SK-N-SH (cell line): ENCODE results near the gene KCNN3. TPM values are rescaled to one million over a fixed set of nuclear protein-coding genes. Genes with fewer than 3 reads are reported as not detected.

ENCODE experiments used
- CTCF ChIA-PET: fragments of 300-600, 350-600 bp; formaldehyde crosslinking; extraction: SDS; loops from one replicate; lab custom pipeline; 2021; lab: Yijun Ruan, JAX
- POLR2A ChIA-PET: fragments of 350-600 bp; sonication (Branson Sonifier 250); formaldehyde crosslinking; extraction: SDS; loops from one replicate; lab custom pipeline; 2020; ENCODE audit warnings: antibody characterized with exemption, inconsistent platforms; lab: Yijun Ruan, JAX
- DNase-seq: peaks from one replicate; pipeline ENCODE4 v3.0.0; 2012
- H2AFZ ChIP-seq: fragments of 200-600 bp; sonication (generic); 2 replicates; pipeline ENCODE4 v1.8.1; 2016; ENCODE audit warnings: antibody characterized with exemption, mild to moderate bottlenecking, low read depth
- H3F3A ChIP-seq: fragments of 200-600 bp; sonication (generic); replicated peaks from 2 replicates; pipeline ENCODE3; 2016; ENCODE audit warnings: antibody characterized with exemption, mild to moderate bottlenecking; ENCODE audit not compliant: insufficient read depth
- H3K27ac ChIP-seq, 2 experiments: fragments of 200-500 bp in 1 of 2; fragments of 200-600 bp in 1 of 2; sonication (Bioruptor generic) in 1 of 2; sonication (generic), shearing (Covaris generic) in 1 of 2; 2 replicates each; pipeline versions ENCODE4 v1.5.1 to v1.6.1; 2014 to 2016; ENCODE audit warnings: low read depth in 2 of 2, inconsistent platforms in 1 of 2, low read length in 1 of 2, mild to moderate bottlenecking in 1 of 2, mixed read lengths in 1 of 2
- H3K27me3 ChIP-seq: fragments of 200-600 bp; sonication (generic), shearing (Covaris generic); 2 replicates; pipeline ENCODE4 v1.6.1; 2016; ENCODE audit warnings: mixed run types; ENCODE audit not compliant: insufficient read depth
- H3K36me3 ChIP-seq, 2 experiments: fragments of 200-500 bp in 1 of 2; fragments of 200-600 bp in 1 of 2; sonication (Bioruptor generic) in 1 of 2; sonication (generic) in 1 of 2; replicated peaks in 1 of 2; 2 replicates each; pipeline versions ENCODE3 to v1.5.1; 2014 to 2016; ENCODE audit warnings: low read length in 1 of 2, mild to moderate bottlenecking in 1 of 2; ENCODE audit not compliant: insufficient read depth in 2 of 2, control insufficient read depth in 1 of 2
- H3K4me1 ChIP-seq, 2 experiments: fragments of 200-500 bp in 1 of 2; fragments of 200-600 bp in 1 of 2; sonication (Bioruptor generic) in 1 of 2; sonication (generic), shearing (Covaris generic) in 1 of 2; 2 replicates each; pipeline versions ENCODE4 v1.5.1 to v1.6.1; 2014 to 2016; ENCODE audit warnings: low read depth in 1 of 2, low read length in 1 of 2, mixed run types in 1 of 2; ENCODE audit not compliant: insufficient read depth in 2 of 2, control insufficient read depth in 1 of 2
- H3K4me2 ChIP-seq: fragments of 200-600 bp; sonication (generic), shearing (Covaris generic); 2 replicates; pipeline ENCODE4 v1.6.1; 2017; ENCODE audit warnings: mixed run types
- H3K4me3 ChIP-seq, 2 experiments: fragments of 200-500 bp in 1 of 2; fragments of 200-600 bp in 1 of 2; sonication (Bioruptor generic) in 1 of 2; sonication (generic), shearing (Covaris generic) in 1 of 2; 2 replicates each; pipeline versions ENCODE4 v1.5.1 to v1.8.1; 2014 to 2016; ENCODE audit warnings: low read depth in 2 of 2, inconsistent platforms in 1 of 2, low read length in 1 of 2, mild to moderate bottlenecking in 1 of 2, mixed read lengths in 1 of 2, moderate library complexity in 1 of 2
- H3K79me2 ChIP-seq: fragments of 200-600 bp; sonication (generic); 2 replicates; pipeline ENCODE4 v1.8.1; 2017; ENCODE audit warnings: mild to moderate bottlenecking; ENCODE audit not compliant: insufficient read depth
- H3K9ac ChIP-seq: fragments of 200-600 bp; sonication (generic); 2 replicates; pipeline ENCODE4 v1.6.1; 2017; ENCODE audit warnings: mixed run types
- H3K9me2 ChIP-seq: fragments of 200-600 bp; sonication (generic); 2 replicates; pipeline ENCODE4 v1.6.1; 2017; ENCODE audit warnings: mixed run types
- H3K9me3 ChIP-seq: fragments of 200-600 bp; sonication (generic); 2 replicates; pipeline ENCODE4 v1.6.1; 2017; ENCODE audit warnings: mixed run types, mild to moderate bottlenecking, moderate library complexity
- H4K20me1 ChIP-seq: fragments of 200-600 bp; sonication (generic); 2 replicates; pipeline ENCODE4 v1.6.1; 2017; ENCODE audit warnings: mild to moderate bottlenecking, mixed run types; ENCODE audit not compliant: insufficient read depth
- CHD2 ChIP-seq: fragments of 150-350 bp; IDR thresholded peaks from 2 replicates; pipeline ENCODE4 v1.6.1; 2018; ENCODE audit warnings: low read length; ENCODE audit not compliant: partially characterized antibody
- ELF1 ChIP-seq: IDR thresholded peaks from 2 replicates; pipeline ENCODE4 v1.4.0; 2012
- MXI1 ChIP-seq: IDR thresholded peaks from 2 replicates; pipeline ENCODE4 v1.6.1; 2012; ENCODE audit warnings: mild to moderate bottlenecking, low read depth, low read length, improper control_type of control experiment
- NRF1 ChIP-seq: IDR thresholded peaks from 2 replicates; pipeline ENCODE4 v1.6.1; 2012; ENCODE audit warnings: low read depth, mild to moderate bottlenecking, low read length
- RFX5 ChIP-seq: IDR thresholded peaks from 2 replicates; pipeline ENCODE4 v1.6.1; 2012; ENCODE audit warnings: mild to moderate bottlenecking, improper control_type of control experiment, low read length
- RXRA ChIP-seq: IDR thresholded peaks from 2 replicates; pipeline ENCODE4 v1.4.0; 2012; ENCODE audit warnings: low read depth, mild to moderate bottlenecking, borderline replicate concordance
- SIN3A ChIP-seq: IDR thresholded peaks from 2 replicates; pipeline ENCODE4 v1.6.1; 2012; ENCODE audit warnings: low read depth, mild to moderate bottlenecking, low read length, moderate library complexity, borderline replicate concordance
- TAF1 ChIP-seq: IDR thresholded peaks from 2 replicates; pipeline ENCODE4 v1.6.1; 2012; ENCODE audit warnings: low read depth, mild to moderate bottlenecking, low read length, moderate library complexity, borderline replicate concordance
- whole genome bisulfite sequencing: methylation state at CpG from one replicate; pipeline ENCODE4 v1.1.6; 2017; ENCODE audit warnings: low lambda C conversion rate; 5-methylcytosine and 5-hydroxymethylcytosine counted together
- polyA plus RNA-seq, 3 experiments: library from polyadenylated mRNA; depleted of rRNA; stranded (reverse); fragments of >200 nt; gene quantifications; 2 replicates each; pipeline ENCODE4 v1.2.3, GENCODE V29; 2012
- TF ChIP-seq, protein P1 (sequence below): fragments of 200-600 bp; sonication (generic); IDR thresholded peaks from 2 replicates; pipeline ENCODE4 v1.6.1; 2017; ENCODE audit warnings: antibody characterized with exemption, mild to moderate bottlenecking, moderate library complexity
- TF ChIP-seq, protein P2 (sequence below): IDR thresholded peaks from 2 replicates; pipeline ENCODE4 v1.4.0; 2012; ENCODE audit warnings: low read depth, borderline replicate concordance
- TF ChIP-seq, protein P3 (sequence below): IDR thresholded peaks from 2 replicates; pipeline ENCODE4; 2012
- TF ChIP-seq, protein P4 (sequence below): IDR thresholded peaks from 2 replicates; pipeline ENCODE4 v1.4.0; 2012; ENCODE audit warnings: low read depth, borderline replicate concordance

Gene KCNN3
- polyA plus RNA-seq, 1 of the 3 experiments (the other 2 are of a cell fraction) = 0.16 TPM

DNA sequence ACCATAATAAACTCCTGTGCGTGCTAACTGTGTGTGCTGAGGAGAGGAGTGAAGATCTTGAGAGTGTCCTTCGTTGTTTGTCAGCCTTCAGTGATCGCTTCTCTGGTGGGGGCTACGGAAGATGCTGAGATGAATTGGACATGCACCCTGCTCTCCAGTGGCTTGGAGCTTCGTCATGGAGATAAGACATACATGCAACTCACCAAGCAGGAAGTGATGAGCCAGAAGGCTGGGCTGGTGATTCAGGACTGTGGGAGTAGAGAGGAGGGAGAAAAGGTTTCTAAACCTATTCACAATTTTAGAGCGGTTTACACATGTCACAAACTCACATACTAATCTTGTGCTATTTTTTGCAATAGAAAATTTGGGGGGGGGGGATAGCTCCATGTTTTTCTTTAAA, 133.2 kb downstream of the KCNN3 start:
- no peak for DNase-seq

DNA sequence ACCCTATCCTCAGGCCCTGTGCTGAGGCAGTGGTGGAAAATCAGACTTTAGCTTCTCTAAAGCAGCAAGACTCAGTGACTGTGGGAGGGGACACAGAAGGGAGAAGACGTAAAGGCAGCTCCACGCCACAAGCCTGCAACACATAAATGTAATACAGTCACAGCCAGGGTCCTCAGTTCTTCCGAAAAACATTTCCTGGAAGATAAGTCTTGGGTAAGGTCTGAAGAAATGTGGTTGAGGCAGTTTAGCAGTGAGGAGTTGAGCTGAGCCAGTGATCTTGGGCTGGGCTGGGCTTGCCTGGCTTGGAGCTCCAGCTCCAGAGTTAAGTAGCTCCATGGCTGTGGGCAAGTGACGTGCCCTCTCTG, 134.3 kb downstream of the KCNN3 start:
- no peaks in the 10 kb centered on the region for H3K9me2 ChIP-seq
- no peaks in the 10 kb centered on the region for H3K9me3 ChIP-seq
- H3K27me3 ChIP-seq = no peaks in the 10 kb centered on the region
- no peak overlapping the region for H3K27ac ChIP-seq
- POLR2A ChIA-PET = no interaction called here
- no peak overlapping the region for H3K4me3 ChIP-seq
- no peak overlapping the region for H3K9ac ChIP-seq
- H3K79me2 ChIP-seq = no peaks in the 10 kb centered on the region
- no peak for DNase-seq
- H3K36me3 ChIP-seq = no peaks in the 10 kb centered on the region
- no peak overlapping the region for H3K4me2 ChIP-seq
- 61% methylated on average over 4 of the region's 4 CpGs for WGBS
- no peaks in the 10 kb centered on the region for H4K20me1 ChIP-seq
- CTCF ChIA-PET = interaction anchor here (0.9 to 1.4 kb wide), 5 partner anchors 9 to 24 kb away, joined by 3 to 4 read pairs (median 3); no protein-coding TSS in a partner anchor
- H3K4me1 ChIP-seq = peaks cover 3 to 15% of the 10 kb centered on the region in 2 experiments; a peak in 2 of 4 replicates
- no peaks in the 10 kb centered on the region for H3F3A ChIP-seq
- no peak overlapping the region for H2AFZ ChIP-seq
- TF ChIP-seq CHD2 = no peak
- no peak for TF ChIP-seq RXRA
- TF ChIP-seq SIN3A = no peak
- no peak for TF ChIP-seq NRF1
- TF ChIP-seq, protein P1, sequence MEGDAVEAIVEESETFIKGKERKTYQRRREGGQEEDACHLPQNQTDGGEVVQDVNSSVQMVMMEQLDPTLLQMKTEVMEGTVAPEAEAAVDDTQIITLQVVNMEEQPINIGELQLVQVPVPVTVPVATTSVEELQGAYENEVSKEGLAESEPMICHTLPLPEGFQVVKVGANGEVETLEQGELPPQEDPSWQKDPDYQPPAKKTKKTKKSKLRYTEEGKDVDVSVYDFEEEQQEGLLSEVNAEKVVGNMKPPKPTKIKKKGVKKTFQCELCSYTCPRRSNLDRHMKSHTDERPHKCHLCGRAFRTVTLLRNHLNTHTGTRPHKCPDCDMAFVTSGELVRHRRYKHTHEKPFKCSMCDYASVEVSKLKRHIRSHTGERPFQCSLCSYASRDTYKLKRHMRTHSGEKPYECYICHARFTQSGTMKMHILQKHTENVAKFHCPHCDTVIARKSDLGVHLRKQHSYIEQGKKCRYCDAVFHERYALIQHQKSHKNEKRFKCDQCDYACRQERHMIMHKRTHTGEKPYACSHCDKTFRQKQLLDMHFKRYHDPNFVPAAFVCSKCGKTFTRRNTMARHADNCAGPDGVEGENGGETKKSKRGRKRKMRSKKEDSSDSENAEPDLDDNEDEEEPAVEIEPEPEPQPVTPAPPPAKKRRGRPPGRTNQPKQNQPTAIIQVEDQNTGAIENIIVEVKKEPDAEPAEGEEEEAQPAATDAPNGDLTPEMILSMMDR = no peak
- TF ChIP-seq, protein P2, sequence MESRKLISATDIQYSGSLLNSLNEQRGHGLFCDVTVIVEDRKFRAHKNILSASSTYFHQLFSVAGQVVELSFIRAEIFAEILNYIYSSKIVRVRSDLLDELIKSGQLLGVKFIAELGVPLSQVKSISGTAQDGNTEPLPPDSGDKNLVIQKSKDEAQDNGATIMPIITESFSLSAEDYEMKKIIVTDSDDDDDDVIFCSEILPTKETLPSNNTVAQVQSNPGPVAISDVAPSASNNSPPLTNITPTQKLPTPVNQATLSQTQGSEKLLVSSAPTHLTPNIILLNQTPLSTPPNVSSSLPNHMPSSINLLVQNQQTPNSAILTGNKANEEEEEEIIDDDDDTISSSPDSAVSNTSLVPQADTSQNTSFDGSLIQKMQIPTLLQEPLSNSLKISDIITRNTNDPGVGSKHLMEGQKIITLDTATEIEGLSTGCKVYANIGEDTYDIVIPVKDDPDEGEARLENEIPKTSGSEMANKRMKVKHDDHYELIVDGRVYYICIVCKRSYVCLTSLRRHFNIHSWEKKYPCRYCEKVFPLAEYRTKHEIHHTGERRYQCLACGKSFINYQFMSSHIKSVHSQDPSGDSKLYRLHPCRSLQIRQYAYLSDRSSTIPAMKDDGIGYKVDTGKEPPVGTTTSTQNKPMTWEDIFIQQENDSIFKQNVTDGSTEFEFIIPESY = no peak
- no peak for TF ChIP-seq ELF1

More for the DNA sequence above, 133.2 kb downstream of the KCNN3 start:
- no peak overlapping the region for H3K9ac ChIP-seq
- H3K9me2 ChIP-seq = no peaks in the 10 kb centered on the region
- H3F3A ChIP-seq = no peaks in the 10 kb centered on the region
- no peaks in the 10 kb centered on the region for H3K36me3 ChIP-seq
- H3K4me2 ChIP-seq = no peak overlapping the region
- no peak overlapping the region for H3K27ac ChIP-seq
- peaks cover 0 to 9% of the 10 kb centered on the region in 2 experiments; a peak in 2 of 4 replicates for H3K4me1 ChIP-seq
- ChIA-PET POLR2A (no interaction called here), CTCF (interaction anchor here (1.2 to 2.7 kb wide), 3 partner anchors 13 to 24 kb away, joined by 3 to 10 read pairs (median 3); no protein-coding TSS in a partner anchor)
- H4K20me1 ChIP-seq = no peaks in the 10 kb centered on the region
- no peak overlapping the region for H2AFZ ChIP-seq
- H3K79me2 ChIP-seq = no peaks in the 10 kb centered on the region
- H3K9me3 ChIP-seq = no peaks in the 10 kb centered on the region
- H3K27me3 ChIP-seq = no peaks in the 10 kb centered on the region
- no peak overlapping the region for H3K4me3 ChIP-seq
- TF ChIP-seq, protein P3, sequence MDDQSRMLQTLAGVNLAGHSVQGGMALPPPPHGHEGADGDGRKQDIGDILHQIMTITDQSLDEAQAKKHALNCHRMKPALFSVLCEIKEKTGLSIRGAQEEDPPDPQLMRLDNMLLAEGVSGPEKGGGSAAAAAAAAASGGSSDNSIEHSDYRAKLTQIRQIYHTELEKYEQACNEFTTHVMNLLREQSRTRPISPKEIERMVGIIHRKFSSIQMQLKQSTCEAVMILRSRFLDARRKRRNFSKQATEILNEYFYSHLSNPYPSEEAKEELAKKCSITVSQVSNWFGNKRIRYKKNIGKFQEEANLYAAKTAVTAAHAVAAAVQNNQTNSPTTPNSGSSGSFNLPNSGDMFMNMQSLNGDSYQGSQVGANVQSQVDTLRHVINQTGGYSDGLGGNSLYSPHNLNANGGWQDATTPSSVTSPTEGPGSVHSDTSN = no peak
- TF ChIP-seq RFX5 = no peak
- no peak for TF ChIP-seq TAF1
- no peak for TF ChIP-seq SIN3A
- TF ChIP-seq, protein P1 = no peak
- TF ChIP-seq, protein P4, sequence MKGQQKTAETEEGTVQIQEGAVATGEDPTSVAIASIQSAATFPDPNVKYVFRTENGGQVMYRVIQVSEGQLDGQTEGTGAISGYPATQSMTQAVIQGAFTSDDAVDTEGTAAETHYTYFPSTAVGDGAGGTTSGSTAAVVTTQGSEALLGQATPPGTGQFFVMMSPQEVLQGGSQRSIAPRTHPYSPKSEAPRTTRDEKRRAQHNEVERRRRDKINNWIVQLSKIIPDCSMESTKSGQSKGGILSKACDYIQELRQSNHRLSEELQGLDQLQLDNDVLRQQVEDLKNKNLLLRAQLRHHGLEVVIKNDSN = no peak
- no peak for TF ChIP-seq MXI1
- WGBS = 63% methylated on average over 6 of the region's 6 CpGs
